Occipital lobe (tissue), 2 donors: ENCODE results near the gene IL4R. TPM values are rescaled to one million over a fixed set of nuclear protein-coding genes. Genes with fewer than 3 reads are reported as not detected.

Experiments used
- DNase-seq: peaks from one replicate; lab custom pipeline; 2025; lab: John Stamatoyannopoulos, UW
- total RNA-seq: library from RNA; depleted of rRNA; stranded (reverse); fragments of >200 nt; gene quantifications from one replicate; pipeline ENCODE4 v1.2.3, GENCODE V29; 2014

Gene IL4R
- total RNA-seq, 1 donor from 2014 or later = 1.1 TPM

DNA sequence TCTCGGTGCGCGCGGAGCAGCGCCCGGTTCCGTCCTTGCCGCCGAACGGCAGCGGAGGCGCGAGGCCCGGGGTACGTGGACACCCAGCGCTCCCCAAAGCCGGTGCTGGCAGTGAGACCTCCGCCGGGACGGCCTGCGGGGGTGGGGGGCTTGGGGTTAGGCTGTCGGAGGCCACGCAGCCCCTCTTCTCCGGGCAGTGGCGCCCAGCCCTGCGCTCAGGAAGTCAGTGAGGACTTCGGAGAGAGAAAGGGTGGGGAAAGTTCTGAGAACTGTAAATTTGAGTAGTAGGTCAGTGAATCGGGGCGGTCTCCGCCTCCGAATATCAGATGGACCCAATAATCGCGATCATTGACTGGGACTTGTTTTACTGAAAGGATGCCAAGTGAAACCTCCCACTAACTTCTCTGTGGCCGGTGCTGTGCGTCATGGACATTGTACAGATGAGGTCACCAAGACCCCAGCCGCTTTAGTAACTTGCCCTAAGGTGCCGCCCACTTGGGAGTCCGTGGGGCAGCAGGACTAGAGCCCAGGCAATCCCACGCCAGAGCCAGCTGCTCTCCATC is 468 bp downstream of the IL4R start:
- DNase-seq = no peak

DNA sequence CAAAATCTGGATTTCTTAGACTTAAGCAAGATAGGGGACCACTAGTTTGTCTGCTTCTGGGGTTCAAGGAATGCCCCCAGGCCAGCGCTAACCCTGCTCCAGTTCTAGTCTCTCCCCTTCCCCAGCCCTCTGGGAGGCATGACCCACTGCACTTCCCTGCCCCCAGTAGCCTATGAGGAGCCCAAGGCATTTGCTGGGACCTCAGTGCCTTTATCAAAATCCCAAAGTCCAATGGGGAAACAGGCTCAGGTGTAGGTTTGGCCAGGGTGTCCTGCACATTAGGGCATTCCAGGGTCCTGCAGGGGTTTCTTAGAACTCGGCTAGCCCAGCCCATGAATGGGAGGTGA is 1.2 kb downstream of the IL4R start:
- no peak for DNase-seq

DNA sequence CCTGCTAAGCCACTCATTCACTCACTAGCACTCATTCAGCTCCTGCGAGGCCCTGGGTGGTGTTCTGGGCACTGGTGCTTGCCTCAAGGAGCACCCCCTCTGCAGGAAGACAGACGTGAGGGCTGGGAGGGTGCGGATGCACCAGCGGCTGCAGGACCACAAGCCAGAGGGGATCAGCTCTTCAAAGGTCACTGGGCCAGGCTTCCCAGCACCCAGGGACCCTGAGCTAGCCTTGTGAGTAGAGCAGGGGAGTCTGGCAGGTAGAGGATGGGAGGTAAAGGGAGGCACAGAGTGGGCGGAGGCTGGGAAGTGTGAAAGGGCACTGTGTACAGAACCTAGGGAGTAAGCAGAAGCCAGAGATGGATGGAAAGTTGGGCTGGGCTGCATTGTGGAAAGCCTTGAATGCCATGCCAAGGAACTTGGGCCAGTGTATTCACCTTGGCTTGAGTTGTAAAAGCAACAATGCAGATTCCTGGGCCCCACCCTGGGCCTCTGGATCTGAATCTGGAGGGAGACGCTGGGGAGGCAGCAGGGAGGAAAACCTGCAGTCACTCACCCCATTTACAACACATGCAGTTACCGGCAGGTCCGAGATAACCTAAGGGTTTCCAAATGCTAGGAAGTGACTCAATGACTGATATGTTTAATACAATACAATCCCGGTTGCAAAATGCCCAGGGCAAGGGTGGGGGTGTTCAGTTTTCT is 1.7 kb downstream of the IL4R start:
- DNase-seq = no peak

DNA sequence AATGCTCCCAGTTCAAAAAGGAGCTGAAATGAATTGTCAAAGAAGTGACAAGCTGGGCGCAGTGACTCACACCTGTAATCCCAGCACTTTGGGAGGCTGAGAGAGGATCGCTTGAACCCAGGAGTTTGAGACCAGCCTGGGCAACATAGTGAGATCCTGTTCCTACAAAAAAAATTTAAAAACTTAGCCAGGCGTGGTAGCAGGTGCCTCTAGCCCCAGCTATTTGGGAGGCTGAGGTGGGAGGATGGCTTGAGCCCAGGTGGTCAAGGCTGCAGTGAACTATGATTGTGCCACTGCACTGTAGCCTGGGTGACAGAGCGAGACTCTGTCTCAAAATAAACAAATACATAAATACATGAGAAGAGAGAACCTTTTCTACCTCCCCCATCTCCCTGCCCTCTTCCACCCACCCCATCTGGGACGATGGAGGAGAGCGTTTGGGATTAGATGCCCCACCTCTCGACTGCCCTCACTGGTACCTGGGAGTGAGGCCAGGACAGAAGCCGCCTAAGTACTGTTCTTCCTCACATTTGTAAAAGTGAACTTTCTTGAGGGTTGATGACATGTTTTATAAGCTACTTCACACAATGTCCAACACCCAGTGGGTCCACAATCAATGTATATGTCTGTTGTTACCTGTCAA is 2.4 kb downstream of the IL4R start:
- DNase-seq = no peak

DNA sequence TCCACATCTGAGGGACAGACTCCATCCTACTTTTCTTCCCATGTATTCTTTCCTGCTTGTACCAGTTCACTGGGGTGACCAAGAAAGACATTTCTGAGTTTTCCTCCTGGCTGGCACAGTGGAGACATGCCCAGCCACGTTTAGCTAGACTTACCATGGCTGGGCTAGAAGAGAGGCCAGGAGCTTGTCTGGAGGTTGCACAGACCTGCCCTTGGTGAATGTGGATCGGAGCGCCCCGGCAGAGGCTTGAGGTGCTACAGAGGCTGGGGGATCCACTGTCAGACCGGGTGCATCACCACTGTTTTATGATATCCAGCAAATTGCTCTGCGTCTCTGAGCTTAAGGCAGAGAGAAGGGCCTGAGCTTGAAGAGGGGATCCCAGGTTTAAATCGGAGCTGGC is 3.5 kb downstream of the IL4R start:
- no peak for DNase-seq

DNA sequence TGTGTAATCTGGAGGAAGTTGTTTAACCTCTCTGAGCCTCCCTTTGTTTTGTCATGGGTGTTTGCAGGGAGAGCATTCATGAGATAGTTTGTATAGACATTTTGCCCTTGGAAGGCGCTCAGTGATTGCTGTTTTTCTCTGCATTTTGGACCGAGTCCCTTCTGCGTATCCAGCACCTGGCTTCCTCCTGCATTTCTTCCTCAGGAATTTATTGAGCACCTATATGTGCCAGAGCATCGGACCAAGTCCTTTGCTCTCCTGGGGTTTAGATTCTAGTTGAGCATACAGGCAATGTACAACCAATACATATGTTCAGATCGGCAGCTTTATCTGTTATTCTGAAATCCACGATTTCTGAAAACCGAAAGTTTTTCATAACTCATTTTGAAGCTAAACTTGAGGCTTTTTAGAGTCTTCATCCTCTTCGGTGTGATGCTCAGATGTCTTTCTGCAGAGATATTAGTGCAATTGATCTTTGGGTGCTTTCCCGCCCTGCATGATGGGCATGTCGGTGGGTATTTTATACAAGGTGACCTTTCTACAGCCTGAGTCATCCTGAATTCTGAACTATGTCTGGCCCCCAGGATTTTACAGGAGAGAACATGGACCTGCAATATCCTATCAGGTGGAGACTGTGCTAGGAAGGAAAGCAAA is 4.1 kb downstream of the IL4R start:
- DNase-seq = no peak

DNA sequence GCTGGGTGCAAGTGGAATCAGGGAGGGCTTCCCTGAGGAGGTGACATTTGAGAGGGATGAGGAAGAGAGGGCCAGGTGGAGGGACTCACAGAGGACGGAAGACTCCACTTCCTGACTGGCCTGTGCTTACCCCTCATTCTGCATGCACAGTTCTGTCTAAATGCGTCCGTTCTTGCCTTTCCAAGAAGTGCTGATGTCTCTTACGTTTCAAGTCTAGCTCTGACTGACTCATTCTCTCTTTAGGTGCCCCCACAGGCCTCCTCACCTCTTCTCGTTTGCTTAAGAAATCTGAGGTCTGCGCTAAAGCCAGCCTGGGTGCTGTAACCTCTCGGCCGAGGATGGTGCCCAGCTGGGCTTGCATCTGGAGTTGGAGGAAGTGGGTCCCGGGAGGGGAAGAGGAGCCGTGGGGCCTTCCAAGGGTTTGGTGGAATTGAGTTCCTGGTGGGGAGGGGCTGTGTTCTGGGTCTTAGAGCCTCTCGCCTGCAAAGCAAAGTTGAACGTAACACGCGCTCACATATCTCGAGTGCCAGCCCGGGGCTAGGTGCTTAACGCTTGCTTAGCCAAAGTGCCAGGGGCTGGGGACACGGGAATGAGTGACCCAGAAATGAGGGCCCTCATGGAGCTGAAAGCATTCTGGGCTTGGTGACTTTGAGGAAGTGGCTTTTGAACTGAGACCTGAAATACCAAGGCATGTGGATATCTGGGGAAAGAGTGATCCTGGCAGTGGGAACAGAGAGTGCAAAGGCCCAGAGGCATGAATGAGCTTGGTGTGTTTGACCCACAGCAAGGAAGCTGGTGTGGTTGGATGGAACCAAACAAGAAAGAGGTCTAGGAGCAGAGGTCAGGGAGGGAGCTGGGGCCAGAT is 4.8 kb downstream of the IL4R start:
- DNase-seq = no peak

DNA sequence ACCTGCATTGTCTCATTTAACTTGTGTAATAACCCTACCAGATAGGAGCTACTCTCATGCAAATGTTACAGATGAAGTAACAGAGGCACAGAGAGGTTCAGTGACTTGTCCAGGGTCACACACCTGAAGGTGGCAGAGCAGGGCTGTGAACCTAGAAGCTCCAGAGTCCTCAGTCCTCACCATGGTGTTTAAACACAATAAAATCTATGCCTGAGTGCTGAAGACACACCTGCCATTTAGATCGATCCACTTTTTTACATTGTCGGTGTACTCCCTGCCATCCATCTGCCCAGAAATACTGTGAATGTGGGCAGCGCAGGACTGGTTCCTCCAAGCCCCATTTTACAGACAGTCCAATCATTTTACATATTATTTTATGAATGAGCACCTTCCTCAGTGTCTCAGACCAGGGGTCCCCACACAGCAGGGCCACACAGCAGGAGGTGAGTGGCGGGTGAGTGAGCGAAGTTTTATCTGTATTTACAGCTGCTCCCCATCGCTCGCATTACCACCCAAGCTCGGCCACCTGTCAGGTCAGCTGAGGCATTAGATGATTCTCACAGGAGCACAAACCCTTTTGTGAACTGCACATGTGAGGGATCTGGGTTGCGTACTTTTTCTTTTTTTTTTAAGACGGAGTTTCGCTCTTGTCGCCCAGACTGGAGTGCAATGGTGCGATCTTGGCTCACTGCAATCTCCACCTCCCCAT is 5.6 kb downstream of the IL4R start:
- no peak for DNase-seq

DNA sequence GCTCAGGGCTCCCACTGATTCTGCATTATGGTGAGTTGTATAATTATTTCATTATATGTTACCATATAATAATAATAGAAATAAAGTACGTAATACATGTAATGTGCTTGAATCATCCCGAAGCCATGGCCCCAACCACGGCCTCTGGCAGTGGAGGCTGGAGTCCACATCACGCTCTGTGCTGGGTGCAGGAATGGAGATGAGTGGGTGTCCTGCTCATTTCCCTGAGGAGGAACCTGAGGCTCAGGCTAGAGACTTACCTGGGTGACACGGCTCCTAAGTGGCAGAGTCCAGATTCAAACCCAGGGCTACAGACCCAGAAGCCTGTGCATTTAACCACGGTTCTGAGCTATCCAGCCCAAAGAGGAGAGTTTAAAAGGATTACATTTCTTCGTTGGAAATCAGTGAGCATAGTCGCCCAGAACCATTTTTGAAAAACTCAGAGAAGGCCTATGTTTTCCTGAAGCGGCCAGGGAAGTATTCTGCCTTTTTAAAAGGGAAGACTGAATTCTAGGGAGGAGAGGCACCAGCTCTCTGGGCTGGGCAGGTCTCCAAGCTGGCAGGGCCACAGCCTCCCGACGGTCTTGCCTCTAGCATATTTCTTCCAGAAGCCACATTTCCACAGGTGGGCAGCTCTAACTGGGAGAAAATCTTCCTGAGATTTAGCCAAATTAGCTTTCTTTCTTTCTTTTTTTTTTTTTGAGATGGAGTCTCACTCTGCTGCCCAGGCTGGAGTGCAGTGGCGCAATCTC is 6.7 kb downstream of the IL4R start:
- no peak for DNase-seq

DNA sequence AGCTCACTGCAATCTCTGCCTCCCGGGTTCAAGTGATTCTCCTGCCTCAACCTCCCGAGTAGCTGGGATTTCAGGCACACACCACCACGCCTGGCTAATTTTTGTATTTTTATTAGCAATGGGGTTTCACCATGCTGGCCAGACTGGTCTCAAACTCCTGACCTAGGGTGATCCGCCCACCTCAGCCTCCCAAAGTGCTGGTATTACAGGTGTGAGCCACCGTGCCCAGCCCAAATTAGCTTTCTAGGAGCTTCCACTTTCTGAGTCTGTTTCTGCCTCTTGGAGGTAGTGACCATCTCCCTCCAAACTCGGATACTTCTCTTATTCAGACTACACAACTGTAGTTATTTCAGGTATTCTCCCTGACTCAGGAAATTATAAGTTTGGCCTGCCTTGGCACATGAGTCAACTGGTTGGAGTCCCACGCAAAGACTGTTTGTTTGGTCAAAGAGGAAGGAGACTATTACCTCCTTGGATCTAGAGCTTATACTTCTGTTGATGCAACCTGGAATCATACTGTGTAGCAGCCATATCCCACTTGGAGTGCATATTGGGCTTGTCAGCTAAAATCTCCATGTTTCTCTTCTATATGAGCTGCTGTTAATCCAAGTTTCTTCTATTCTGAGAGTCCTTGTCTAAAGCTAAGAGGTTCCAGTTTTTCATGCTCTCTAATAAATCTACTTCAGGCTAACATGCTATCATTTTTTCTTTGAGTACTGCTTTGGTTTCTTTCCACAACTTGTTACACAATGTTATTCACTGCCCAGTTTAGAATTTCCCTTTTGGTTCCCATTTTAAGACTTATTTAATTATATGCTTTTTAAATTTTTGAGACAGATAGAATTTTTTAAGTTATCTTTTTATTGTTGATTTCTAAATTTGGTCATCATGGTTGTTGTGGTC is 7.5 kb downstream of the IL4R start:
- no peak for DNase-seq

DNA sequence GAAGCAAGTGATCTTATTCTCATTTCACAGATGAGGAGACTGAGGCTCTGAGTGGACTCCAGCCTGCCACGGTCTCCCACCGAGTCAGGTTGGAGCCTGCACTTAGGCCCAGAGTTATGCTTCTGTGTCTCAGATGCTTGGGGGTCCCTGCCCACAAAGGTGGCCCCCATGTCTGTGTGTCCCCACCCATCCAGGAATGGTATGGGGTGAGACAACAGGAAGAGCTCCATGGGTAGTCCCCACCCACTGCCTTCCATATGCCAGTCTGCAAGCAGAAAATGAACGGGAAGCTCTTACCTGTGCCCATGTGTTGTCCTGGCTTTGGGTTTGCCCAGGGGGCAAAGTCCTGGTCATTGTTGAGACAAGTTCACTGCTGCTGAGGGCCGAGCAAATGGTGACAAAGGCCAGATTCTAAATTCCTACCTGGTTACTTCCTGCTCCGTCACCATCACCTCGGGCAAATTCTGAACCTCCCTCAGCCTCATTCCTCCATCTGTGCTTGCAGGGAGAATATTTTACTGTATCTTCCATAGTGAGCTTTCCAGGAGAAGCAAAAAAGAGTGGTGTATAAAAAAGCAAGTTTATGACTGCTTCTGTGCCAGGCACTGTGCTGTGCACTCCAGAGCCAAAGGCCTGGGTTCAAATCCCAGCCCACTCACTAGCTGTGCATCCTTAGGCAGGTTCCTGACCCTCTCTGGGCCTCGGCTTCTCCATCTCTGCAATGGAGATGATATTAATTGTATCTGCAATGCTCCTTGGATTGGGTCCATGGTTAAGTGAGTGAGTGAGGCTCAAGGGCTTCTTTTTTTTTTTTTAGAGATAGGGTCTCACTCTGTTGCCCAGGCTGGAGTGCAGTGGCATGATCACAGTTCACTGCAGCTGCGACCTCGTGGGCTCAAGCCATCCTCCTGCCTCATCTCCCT is 9.3 kb downstream of the IL4R start:
- DNase-seq = no peak

DNA sequence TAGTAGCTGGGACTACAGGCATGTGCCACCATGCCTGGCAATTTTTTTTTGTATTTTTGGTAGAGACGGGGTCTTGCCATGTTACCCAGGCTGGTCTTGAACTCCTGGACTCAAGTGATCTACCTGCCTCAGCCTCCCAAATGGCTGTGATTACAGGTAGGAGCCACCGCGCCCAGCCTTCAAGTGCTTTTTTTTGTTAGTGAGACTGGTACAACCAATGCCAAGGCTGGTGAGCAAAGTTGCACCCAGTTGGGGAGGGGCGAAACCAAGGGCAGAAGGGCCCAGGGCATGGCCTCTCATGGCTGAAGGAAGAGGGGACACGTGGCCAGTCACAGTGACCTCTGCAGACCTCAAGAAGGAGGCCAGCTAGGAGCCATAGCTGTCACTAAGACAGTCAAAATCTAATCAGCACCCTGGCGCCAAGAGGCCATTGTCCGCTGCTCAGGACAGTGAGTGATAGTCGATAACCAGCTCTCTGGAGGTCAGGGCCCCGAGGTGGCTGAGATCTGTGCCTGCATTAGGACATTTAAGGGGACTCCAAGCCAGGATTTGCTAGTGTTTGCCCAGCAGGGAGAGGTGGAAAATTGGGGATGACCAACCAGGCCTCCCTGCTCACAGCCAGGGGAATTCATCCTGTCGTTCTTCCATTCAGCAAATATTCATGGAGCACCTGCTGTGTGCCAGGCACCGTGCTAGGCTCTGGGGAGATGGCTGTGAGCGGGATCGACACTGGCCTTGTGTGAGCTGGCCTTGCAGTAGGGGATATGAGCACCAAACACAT is 10.2 kb downstream of the IL4R start:
- no peak for DNase-seq

DNA sequence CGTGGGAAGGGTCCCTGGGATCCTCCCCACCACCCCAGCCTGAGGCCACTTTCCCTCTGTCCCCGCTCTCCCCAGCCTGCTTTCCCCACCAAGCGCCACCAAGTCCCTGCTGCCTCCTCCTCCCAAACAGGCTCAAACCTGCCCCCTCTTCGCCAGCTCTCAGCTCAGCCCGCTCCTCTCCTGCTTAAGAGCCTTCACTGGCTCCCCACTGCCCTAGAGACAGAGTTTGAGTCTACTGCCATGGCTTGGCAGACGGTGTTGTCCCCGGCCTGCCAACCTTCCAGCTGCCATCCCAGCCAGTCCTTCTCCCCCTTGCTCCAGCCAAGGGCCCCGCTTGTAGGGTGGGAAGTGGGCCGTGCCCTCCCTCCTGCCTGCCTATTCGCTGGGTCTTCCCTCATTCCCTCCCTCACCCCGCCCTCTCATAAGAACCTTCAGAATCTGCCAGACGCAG is 11.1 kb downstream of the IL4R start:
- no peak for DNase-seq

DNA sequence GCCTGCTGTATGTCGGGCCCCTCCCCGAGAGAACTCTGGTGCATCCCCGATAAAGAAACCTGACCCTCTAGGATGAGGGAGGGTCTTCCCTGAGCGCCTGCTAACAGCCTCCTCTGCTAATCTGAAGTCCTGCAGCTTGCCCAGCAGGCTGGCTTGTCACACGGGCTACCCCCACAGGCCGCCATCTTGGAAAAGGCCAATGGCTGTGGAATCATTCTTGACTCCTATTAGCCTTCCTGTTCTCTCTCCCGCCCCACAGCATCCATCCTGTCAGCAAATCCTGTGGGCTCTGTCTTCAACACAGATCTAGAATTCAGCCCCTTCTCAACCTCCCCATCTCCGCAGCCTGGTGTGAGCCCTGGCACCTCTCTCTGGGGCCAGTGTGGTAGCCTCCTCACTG is 12.0 kb downstream of the IL4R start:
- no peak for DNase-seq

DNA sequence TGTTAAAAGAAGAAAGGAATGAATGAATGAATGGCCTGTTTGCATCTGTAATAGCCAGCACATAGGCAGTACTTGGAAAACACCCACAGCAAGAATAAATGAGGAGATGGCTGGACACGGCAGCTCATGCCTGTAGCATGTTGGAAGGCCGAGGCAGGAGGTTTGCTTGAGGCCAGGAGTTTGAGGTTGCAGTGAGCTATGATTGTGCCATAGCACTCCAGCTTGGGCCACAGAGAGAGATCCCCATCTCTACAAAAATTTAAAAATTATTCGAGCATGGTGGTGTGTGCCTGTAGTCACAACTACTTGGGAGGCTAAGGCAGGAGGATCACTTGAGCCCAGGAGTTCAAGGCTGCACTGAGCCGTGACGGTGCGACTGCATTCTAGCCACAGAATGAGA is 12.5 kb downstream of the IL4R start:
- no peak for DNase-seq

DNA sequence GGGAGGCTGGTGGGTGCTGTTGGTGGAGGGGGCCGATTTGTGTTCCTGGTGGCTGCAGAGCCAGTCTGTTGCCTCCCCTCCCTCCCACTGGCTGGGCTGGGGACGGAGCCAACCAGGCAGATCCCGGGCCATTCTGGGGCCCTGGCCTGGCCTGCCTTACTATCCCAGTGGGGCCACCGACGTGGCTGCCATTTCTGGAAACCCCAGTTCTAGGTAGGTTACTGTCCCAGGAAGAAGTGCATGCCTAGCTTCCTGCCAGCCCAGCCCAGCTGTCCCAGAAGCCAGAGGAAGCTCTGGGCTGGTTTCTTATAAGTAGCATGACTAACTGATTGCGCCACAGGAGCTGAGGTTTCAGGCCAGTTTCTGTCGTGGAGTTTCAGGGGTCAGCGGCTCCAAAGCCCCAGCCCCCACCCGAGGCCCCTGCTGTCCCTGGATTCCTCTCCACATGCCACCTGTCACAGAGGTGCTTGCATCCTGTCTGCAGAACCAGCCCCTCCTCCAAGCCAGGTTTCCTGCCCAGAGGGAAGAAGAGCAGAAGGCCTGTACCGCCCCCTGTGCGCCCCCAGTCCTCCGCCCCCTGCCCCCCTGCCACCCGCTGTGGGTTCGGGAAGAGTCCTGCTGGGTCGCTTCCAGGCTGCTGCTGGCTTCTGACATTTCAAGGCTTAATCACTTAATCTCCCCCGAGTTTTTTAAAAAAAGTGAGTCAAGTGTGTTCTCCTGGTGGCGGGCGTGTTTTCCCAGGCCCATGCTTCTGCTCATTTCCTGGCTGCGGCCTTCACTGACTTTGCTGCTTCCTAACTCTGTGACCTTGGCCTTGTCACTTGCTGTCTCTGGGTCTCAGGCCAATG is 13.2 kb downstream of the IL4R start:
- no peak for DNase-seq

DNA sequence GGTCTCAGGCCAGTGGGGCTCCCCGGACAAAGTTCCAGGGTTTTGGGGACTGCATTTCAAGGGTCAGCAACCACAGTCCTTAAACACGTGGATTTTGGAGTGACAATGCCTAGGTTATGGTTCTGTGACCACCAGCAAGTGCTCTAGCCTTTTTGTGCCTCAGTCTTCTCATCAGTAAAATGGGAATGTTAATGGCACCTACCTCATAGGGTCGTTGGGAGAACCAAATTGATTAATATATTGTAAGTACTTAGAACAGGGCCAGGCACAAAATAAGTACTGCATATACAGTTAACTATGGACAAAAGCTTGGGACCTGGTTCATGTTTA is 13.8 kb downstream of the IL4R start:
- DNase-seq = no peak
